Pancreas (tissue), 10 donors: ENCODE measurements around the gene BMP10. TPM values are rescaled to one million over a fixed set of nuclear protein-coding genes. Genes with fewer than 3 reads are reported as not detected.

ENCODE experiments used
- ATAC-seq, 4 donors: fragments of 200-7000 bp; cut with Tn5 transposase; one replicate each; pipeline versions ENCODE4 v1.8.0 to v1.9.1; 2020; ENCODE audit warnings: mild to moderate bottlenecking in 4 of 4, moderate library complexity in 4 of 4
- DNase-seq, 6 donors: peaks; one replicate each; pipeline ENCODE4 v3.0.0-alpha.2; 2020
- FAIRE-seq: peaks from 2 replicates; lab custom pipeline; 2012; peaks lifted over from hg19 to GRCh38; lab: Jason Lieb, UNC
- H3K27ac ChIP-seq, 4 donors: fragments of 200-600 bp; sonication (generic); 1 replicate in 3 of 4; 2 replicates in 1 of 4; pipeline versions ENCODE4 v1.5.0 to v1.8.0; 2020
- H3K27me3 ChIP-seq, 4 donors: fragments of 200-600 bp; one replicate each; pipeline ENCODE4 v1.8.0; 2021
- H3K36me3 ChIP-seq, 3 donors: fragments of 200-600 bp; sonication (generic) in 1 of 3; one replicate each; pipeline versions ENCODE4 v1.5.0 to v1.8.0; 2020 to 2021
- H3K4me1 ChIP-seq, 3 donors: fragments of 200-600 bp; one replicate each; pipeline ENCODE4 v1.8.0; 2021
- H3K4me3 ChIP-seq, 4 donors: fragments of 200-600 bp; sonication (generic) in 2 of 4; one replicate each; pipeline versions ENCODE4 v1.5.0 to v1.8.0; 2020 to 2021
- H3K9me3 ChIP-seq, 4 donors: fragments of 200-600 bp; one replicate each; pipeline ENCODE4 v1.8.0; 2021
- CTCF ChIP-seq, 4 donors: fragments of 200-600 bp; sonication (generic) in 3 of 4; IDR thresholded peaks; one replicate each; pipeline versions ENCODE4 v1.5.0 to v1.8.0; 2021; ENCODE audit warnings: antibody characterized with exemption in 4 of 4
- WGBS, 2 donors: extraction: QIAGEN DNeasy Blood & Tissue Kit; methylation state at CpG; one replicate each; pipeline ENCODE4 v1.1.7; 2013; 5-methylcytosine and 5-hydroxymethylcytosine counted together
- intact Hi-C, 3 donors: fragments of 100-400 bp; cut with DNase I; formaldehyde crosslinking; loops; one replicate each; pipeline versions ENCODE4 v1.11.1 to v1.14.2; 2022
- polyA plus RNA-seq, 2 donors: library from polyadenylated mRNA; stranded (reverse); fragments of 200-250 nt; gene quantifications; one replicate each; pipeline ENCODE4 v1.2.3, GENCODE V29; 2013
- total RNA-seq, 6 donors: library from RNA; stranded (reverse); fragmentation: NEBNext Ultra II Directional in 4 of 6; extraction: Animal tissue kit (Norgen Biotek cat#: 25700) in 4 of 6; gene quantifications; one replicate each; pipeline versions ENCODE4 v1.2.1 to v1.2.4, GENCODE V29; 2021 to 2023
- donor health status: healthy with polysubstance abuse.
- donor health status: DM: no; HTN: no; CAD: no; lungs with moderate emphysema.
- donor health status: DM: no; HTN: no; CAD: no.
- donor health status: control.
- donor health status: control.
- donor health status: Bipolar disorder and iron deficiency.
- donor health status: DM: yes; HTN: yes; CAD: no.
- donor health status: DM: no; HTN: no; CAD: no.
- donor health status: DM: no; HTN: no; CAD: no.
- donor health status: DM: yes; HTN: yes; CAD: no.

Gene BMP10
- total and polyA plus RNA-seq, 8 donors = not detected

GRCh38 chr2:68888038-68888704 is 17.0 kb upstream of the BMP10 start:
- FAIRE-seq (no peak), DNase-seq (no peak), ATAC-seq (no peak)
- no peak for TF ChIP-seq CTCF (IDR thresholded peaks at IDR 0.05)
- Histone ChIP-seq H3K27ac (no peak overlapping the region), H3K9me3 (no peaks in the 10 kb centered on the region), H3K4me1 (no peaks in the 10 kb centered on the region), H3K36me3 (no peaks in the 10 kb centered on the region), H3K4me3 (no peak overlapping the region), H3K27me3 (no peaks in the 10 kb centered on the region)
- 74 to 79% methylated on average over 4 of the region's 4 CpGs for WGBS, 2 donors
- intact Hi-C loops = no loop called here

GRCh38 chr2:68885811-68886075 is 14.5 kb upstream of the BMP10 start:
- TF ChIP-seq CTCF (IDR thresholded peaks at IDR 0.05) = no peak
- no peaks in the 10 kb centered on the region for H3K4me1 ChIP-seq
- no peak overlapping the region for H3K4me3 ChIP-seq
- DNase-seq (no peak), ATAC-seq (no peak), FAIRE-seq (no peak)
- H3K27ac ChIP-seq = no peak overlapping the region
- intact Hi-C loops = no loop called here
- no peaks in the 10 kb centered on the region for H3K36me3 ChIP-seq
- H3K9me3 ChIP-seq = no peaks in the 10 kb centered on the region
- WGBS, 2 donors = 68 to 75% methylated on average over 3 of the region's 3 CpGs
- no peaks in the 10 kb centered on the region for H3K27me3 ChIP-seq

DNA sequence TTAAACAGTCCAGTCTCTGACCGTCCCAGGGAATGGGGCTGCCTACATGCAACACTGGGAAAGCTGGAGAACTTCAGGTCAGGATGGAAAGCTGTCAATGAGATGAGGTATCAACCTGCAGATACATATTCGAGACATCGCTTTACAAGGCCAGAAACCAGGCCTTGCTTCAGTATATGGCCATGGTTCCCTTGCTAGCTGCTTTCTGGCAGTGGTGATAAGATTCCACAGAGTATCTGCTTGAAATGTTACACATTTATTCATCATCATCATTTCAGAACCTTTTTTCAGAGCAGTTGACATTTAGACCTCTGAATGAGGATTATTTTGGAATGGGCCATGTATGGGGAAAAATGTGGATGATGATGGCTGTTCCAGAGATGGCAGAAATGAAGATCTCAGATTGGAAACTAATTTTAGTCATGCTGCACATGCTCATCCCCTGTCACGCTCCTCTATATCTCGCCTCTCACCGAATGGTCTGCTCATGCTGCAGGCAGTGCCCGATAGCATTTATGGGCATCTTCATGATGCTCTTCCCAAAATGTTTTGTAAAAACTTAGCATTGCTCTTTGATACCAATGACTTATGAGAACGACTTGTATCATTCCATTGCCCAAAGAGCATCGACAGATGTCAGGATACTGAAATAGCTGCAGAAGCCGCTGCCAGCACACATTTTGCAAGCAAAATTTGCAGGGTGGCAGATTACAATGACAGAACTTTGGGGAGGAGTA is 14.0 kb upstream of the BMP10 start:
- TF ChIP-seq CTCF (IDR thresholded peaks at IDR 0.05) = no peak
- WGBS, 2 donors = 84 to 93% methylated on average over 10 of the region's 10 CpGs
- ATAC-seq = no peak
- Histone ChIP-seq H3K4me3 (no peak overlapping the region), H3K9me3 (no peaks in the 10 kb centered on the region), H3K36me3 (no peaks in the 10 kb centered on the region), H3K4me1 (no peaks in the 10 kb centered on the region), H3K27ac (no peak overlapping the region), H3K27me3 (no peaks in the 10 kb centered on the region)
- intact Hi-C loops = no loop called here
- FAIRE-seq = no peak
- no peak for DNase-seq

- ATAC-seq (peak in 1 of 4 donors; percentile 46), DNase-seq (no peak), FAIRE-seq (no peak)
- H3K36me3 ChIP-seq = no peaks in the 10 kb centered on the region
- no peaks in the 10 kb centered on the region for H3K4me1 ChIP-seq
- no peak overlapping the region for H3K4me3 ChIP-seq
- no peak for TF ChIP-seq CTCF (IDR thresholded peaks at IDR 0.05)
- H3K27ac ChIP-seq = no peak overlapping the region
- H3K9me3 ChIP-seq = no peaks in the 10 kb centered on the region
- intact Hi-C loops = no loop called here
- H3K27me3 ChIP-seq = peaks cover 0 to 9% (median 0%) of the 10 kb centered on the region in 4 donors
Observed at GRCh38 chr2:68880213-68880612, 9.0 kb upstream of the BMP10 start.

- no peaks in the 10 kb centered on the region for H3K36me3 ChIP-seq
- no peak for ATAC-seq
- H3K4me3 ChIP-seq = no peak overlapping the region
- H3K9me3 ChIP-seq = no peaks in the 10 kb centered on the region
- H3K27me3 ChIP-seq = peaks cover 0 to 9% (median 0%) of the 10 kb centered on the region in 4 donors
- FAIRE-seq = no peak
- no peak for TF ChIP-seq CTCF (IDR thresholded peaks at IDR 0.05)
- WGBS, 2 donors = 48 to 51% methylated on average over 3 of the region's 3 CpGs
- no peak overlapping the region for H3K27ac ChIP-seq
- no peak for DNase-seq
- intact Hi-C loops = no loop called here
- no peaks in the 10 kb centered on the region for H3K4me1 ChIP-seq
Observed at GRCh38 chr2:68879296-68879695, 8.1 kb upstream of the BMP10 start.
